Measurements from ENCODE around the gene WSCD2.

- TF ChIP-seq SUZ12 (IDR thresholded peaks at IDR 0.05; ENCODE audit: extremely low read depth, insufficient read depth, insufficient read length) (no peak), ZNF274 (IDR thresholded peaks at IDR 0.05; ENCODE audit: low read depth, low read length) (no peak), YY1 (IDR thresholded peaks at IDR 0.05; ENCODE audit: insufficient read depth, insufficient read length) (no peak)
These were observed 58.7 kb downstream of the WSCD2 start for GRCh38 chr12:108187831-108188230.

All from NT2/D1 (cell line).